Fibroblast of skin of abdomen (primary cell): ENCODE data around the gene AFAP1L2.
"Not testable (repeated sequence)": the region's sequence is repeated elsewhere in the genome, so short reads cannot be mapped to it uniquely, and the experiment has no call there.

ENCODE experiments used
- DNase-seq: peaks from one replicate; pipeline ENCODE4 v3.0.0-alpha.2; 2013

The AFAP1L2 gene

GRCh38 chr10:114334301-114334700 is 70.0 kb downstream of the AFAP1L2 start:
- DNase-seq = peak; percentile 17

GRCh38 chr10:114333441-114333840 is 70.9 kb downstream of the AFAP1L2 start:
- not testable (repeated sequence) for DNase-seq

GRCh38 chr10:114332301-114333192 is 71.8 kb downstream of the AFAP1L2 start:
- peak; percentile 23 for DNase-seq

GRCh38 chr10:114329634-114330365 is 74.5 kb downstream of the AFAP1L2 start:
- no peak for DNase-seq

- no peak for DNase-seq
Measured at GRCh38 chr10:114328874-114329273, 75.4 kb downstream of the AFAP1L2 start.

- no peak for DNase-seq
Measured at GRCh38 chr10:114328441-114328812, 75.9 kb downstream of the AFAP1L2 start.

GRCh38 chr10:114327537-114328440 is 76.5 kb downstream of the AFAP1L2 start:
- DNase-seq = no peak

- DNase-seq = no peak
Measured at GRCh38 chr10:114326795-114327194, 77.5 kb downstream of the AFAP1L2 start.

- DNase-seq = peak; percentile 21
Measured at GRCh38 chr10:114323023-114323422, 81.3 kb downstream of the AFAP1L2 start.

- no peak for DNase-seq
Measured at GRCh38 chr10:114322344-114322743, 82.0 kb downstream of the AFAP1L2 start.

- DNase-seq = no peak
Measured at GRCh38 chr10:114320249-114321116, 83.8 kb downstream of the AFAP1L2 start.

GRCh38 chr10:114319406-114320248 is 84.7 kb downstream of the AFAP1L2 start:
- no peak for DNase-seq

- no peak for DNase-seq
Measured at GRCh38 chr10:114316744-114317143, 87.6 kb downstream of the AFAP1L2 start.

- DNase-seq = no peak
Measured at GRCh38 chr10:114315566-114316420, 88.5 kb downstream of the AFAP1L2 start.

- no peak for DNase-seq
Measured at GRCh38 chr10:114313866-114314265, 90.4 kb downstream of the AFAP1L2 start.

- DNase-seq = no peak
Measured at GRCh38 chr10:114313139-114313538, 91.2 kb downstream of the AFAP1L2 start.

GRCh38 chr10:114311496-114312209 is 92.6 kb downstream of the AFAP1L2 start:
- no peak for DNase-seq

- DNase-seq = no peak
Measured at GRCh38 chr10:114311023-114311422, 93.3 kb downstream of the AFAP1L2 start.

GRCh38 chr10:114310346-114310745 is 94.0 kb downstream of the AFAP1L2 start:
- no peak for DNase-seq
